ENCODE results near the gene NUTM2A.
A peak's percentile ranks its signal among the peaks of the same experiment; 100 is the strongest.
"Not testable (repeated sequence)": the region's sequence is repeated elsewhere in the genome, so short reads cannot be mapped to it uniquely, and the experiment has no call there.

Gene NUTM2A

GRCh38 chr10:87225148-87225547, at the start of gene NUTM2A:
Gene NUTM2A, plus strand, starts transcription at chr10:87225448. Its CDS starts 383 bp downstream, at chr10:87225831.
- DNase-seq: not testable (repeated sequence)

- DNase-seq: not testable (repeated sequence)
These were observed 47.7 kb upstream of the NUTM2A start for GRCh38 chr10:87177587-87177986.

- DNase-seq: not testable (repeated sequence)
These were observed 40.8 kb upstream of the NUTM2A start for GRCh38 chr10:87184421-87184820.

- DNase-seq: not testable (repeated sequence)
These were observed 39.2 kb upstream of the NUTM2A start for GRCh38 chr10:87186016-87186415.

- DNase-seq: not testable (repeated sequence)
These were observed 37.7 kb upstream of the NUTM2A start for GRCh38 chr10:87187573-87187972.

GRCh38 chr10:87191841-87192240, 33.4 kb upstream of the NUTM2A start:
- not testable (repeated sequence) for DNase-seq

- DNase-seq: not testable (repeated sequence)
These were observed 24.3 kb upstream of the NUTM2A start for GRCh38 chr10:87200924-87201323.

GRCh38 chr10:87204801-87205200, 20.4 kb upstream of the NUTM2A start:
- DNase-seq: not testable (repeated sequence)

GRCh38 chr10:87206922-87207321, 18.3 kb upstream of the NUTM2A start:
- not testable (repeated sequence) for DNase-seq

- DNase-seq: not testable (repeated sequence)
These were observed 14.9 kb upstream of the NUTM2A start for GRCh38 chr10:87210309-87210708.

GRCh38 chr10:87211848-87212247, 13.4 kb upstream of the NUTM2A start:
- not testable (repeated sequence) for DNase-seq

GRCh38 chr10:87213150-87213765, 12.0 kb upstream of the NUTM2A start:
- not testable (repeated sequence) for DNase-seq

GRCh38 chr10:87213806-87214205, 11.4 kb upstream of the NUTM2A start:
- not testable (repeated sequence) for DNase-seq

GRCh38 chr10:87216120-87216519, 9.1 kb upstream of the NUTM2A start:
- DNase-seq: not testable (repeated sequence)

GRCh38 chr10:87219370-87219769, 5.9 kb upstream of the NUTM2A start:
- DNase-seq: not testable (repeated sequence)

- DNase-seq: not testable (repeated sequence)
These were observed 2.5 kb upstream of the NUTM2A start for GRCh38 chr10:87222789-87223188.

- not testable (repeated sequence) for DNase-seq
These were observed 3.0 kb downstream of the NUTM2A start for GRCh38 chr10:87228247-87228646.

- DNase-seq: peak; percentile 12
These were observed 4.0 kb downstream of the NUTM2A start for GRCh38 chr10:87229211-87229610.

- not testable (repeated sequence) for DNase-seq
These were observed 9.6 kb downstream of the NUTM2A start for GRCh38 chr10:87234854-87235253.

GRCh38 chr10:87237244-87237643, 12.0 kb downstream of the NUTM2A start:
- not testable (repeated sequence) for DNase-seq

- not testable (repeated sequence) for DNase-seq
These were observed 14.1 kb downstream of the NUTM2A start for GRCh38 chr10:87239346-87239808.

- not testable (repeated sequence) for DNase-seq
These were observed 16.9 kb downstream of the NUTM2A start for GRCh38 chr10:87242192-87242591.

GRCh38 chr10:87247335-87247734, 22.1 kb downstream of the NUTM2A start:
- not testable (repeated sequence) for DNase-seq

GRCh38 chr10:87248818-87249353, 23.6 kb downstream of the NUTM2A start:
- DNase-seq: not testable (repeated sequence)
